Measurements from ENCODE around the gene MUC5B. TPM values are rescaled to one million over a fixed set of nuclear protein-coding genes. Genes with fewer than 3 reads are reported as not detected.
"Not testable (repeated sequence)": the region's sequence is repeated elsewhere in the genome, so short reads cannot be mapped to it uniquely, and the experiment has no call there.

The MUC5B gene
- total RNA-seq, 1 experiment from 2014 or later = 3.4 TPM

DNA sequence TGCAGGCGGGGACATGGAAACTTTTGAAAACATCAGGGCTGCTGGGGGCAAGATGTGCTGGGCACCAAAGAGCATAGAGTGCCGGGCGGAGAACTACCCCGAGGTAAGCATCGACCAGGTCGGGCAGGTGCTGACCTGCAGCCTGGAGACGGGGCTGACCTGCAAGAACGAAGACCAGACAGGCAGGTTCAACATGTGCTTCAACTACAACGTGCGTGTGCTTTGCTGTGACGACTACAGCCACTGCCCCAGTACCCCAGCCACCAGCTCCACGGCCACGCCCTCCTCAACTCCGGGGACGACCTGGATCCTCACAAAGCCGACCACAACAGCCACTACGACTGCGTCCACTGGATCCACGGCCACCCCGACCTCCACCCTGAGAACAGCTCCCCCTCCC, 19.4 kb downstream of the MUC5B start:
- CTCF ChIA-PET = interaction anchor here (0.7 kb wide), 1 partner anchor 11 kb away, joined by 3 read pairs; no protein-coding TSS in a partner anchor
- no peak for DNase-seq
- H3K9me3 Mint-ChIP-seq (ENCODE audit: low read depth, unreplicated experiment) = peaks cover 3% of the 10 kb centered on the region
- TF ChIP-seq, protein P1, sequence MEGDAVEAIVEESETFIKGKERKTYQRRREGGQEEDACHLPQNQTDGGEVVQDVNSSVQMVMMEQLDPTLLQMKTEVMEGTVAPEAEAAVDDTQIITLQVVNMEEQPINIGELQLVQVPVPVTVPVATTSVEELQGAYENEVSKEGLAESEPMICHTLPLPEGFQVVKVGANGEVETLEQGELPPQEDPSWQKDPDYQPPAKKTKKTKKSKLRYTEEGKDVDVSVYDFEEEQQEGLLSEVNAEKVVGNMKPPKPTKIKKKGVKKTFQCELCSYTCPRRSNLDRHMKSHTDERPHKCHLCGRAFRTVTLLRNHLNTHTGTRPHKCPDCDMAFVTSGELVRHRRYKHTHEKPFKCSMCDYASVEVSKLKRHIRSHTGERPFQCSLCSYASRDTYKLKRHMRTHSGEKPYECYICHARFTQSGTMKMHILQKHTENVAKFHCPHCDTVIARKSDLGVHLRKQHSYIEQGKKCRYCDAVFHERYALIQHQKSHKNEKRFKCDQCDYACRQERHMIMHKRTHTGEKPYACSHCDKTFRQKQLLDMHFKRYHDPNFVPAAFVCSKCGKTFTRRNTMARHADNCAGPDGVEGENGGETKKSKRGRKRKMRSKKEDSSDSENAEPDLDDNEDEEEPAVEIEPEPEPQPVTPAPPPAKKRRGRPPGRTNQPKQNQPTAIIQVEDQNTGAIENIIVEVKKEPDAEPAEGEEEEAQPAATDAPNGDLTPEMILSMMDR (IDR thresholded peaks at IDR 0.05; ENCODE audit: unreplicated experiment) = no peak
- intact Hi-C loops (cut with micrococcal nuclease; ENCODE audit: unreplicated experiment) = no loop called here
- peaks cover 3% of the 10 kb centered on the region for H3K4me1 Mint-ChIP-seq (ENCODE audit: low read depth, unreplicated experiment)
- peaks cover 13% of the 10 kb centered on the region for H3K36me3 Mint-ChIP-seq (ENCODE audit: insufficient read depth, unreplicated experiment)
- no peaks in the 10 kb centered on the region for H3K27me3 Mint-ChIP-seq (ENCODE audit: unreplicated experiment)
- H3K27ac Mint-ChIP-seq (ENCODE audit: unreplicated experiment) = no peak overlapping the region
- no TSS peak for BruUV-seq (replicated peaks)
- H3K4me3 Mint-ChIP-seq (ENCODE audit: low read depth, unreplicated experiment) = no peak overlapping the region

- DNase-seq; intact Hi-C loops (cut with micrococcal nuclease; ENCODE audit: unreplicated experiment); H3K27ac Mint-ChIP-seq (ENCODE audit: unreplicated experiment); BruUV-seq (replicated peaks); H3K4me3 Mint-ChIP-seq (ENCODE audit: low read depth, unreplicated experiment); H3K27me3 Mint-ChIP-seq (ENCODE audit: unreplicated experiment); H3K9me3 Mint-ChIP-seq (ENCODE audit: low read depth, unreplicated experiment); H3K4me1 Mint-ChIP-seq (ENCODE audit: low read depth, unreplicated experiment): not testable (repeated sequence)
- CTCF ChIA-PET = interaction anchor here (0.7 kb wide), 1 partner anchor 10 kb away, joined by 3 read pairs; no protein-coding TSS in a partner anchor
- H3K36me3 Mint-ChIP-seq (ENCODE audit: insufficient read depth, unreplicated experiment) = peaks cover 13% of the 10 kb centered on the region
Observed at GRCh38 chr11:1242751-1243150, 19.9 kb downstream of the MUC5B start.

DNA sequence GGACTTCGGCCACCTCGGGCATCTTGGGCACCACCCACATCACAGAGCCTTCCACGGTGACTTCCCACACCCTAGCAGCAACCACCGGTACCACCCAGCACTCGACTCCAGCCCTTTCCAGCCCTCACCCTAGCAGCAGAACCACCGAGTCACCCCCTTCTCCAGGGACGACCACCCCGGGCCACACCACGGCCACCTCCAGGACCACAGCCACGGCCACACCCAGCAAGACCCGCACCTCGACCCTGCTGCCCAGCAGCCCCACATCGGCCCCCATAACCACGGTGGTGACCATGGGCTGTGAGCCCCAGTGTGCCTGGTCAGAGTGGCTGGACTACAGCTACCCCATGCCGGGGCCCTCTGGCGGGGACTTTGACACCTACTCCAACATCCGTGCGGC, 20.7 kb downstream of the MUC5B start:
- peaks cover 13% of the 10 kb centered on the region for H3K36me3 Mint-ChIP-seq (ENCODE audit: insufficient read depth, unreplicated experiment)
- H3K27me3 Mint-ChIP-seq (ENCODE audit: unreplicated experiment); CTCF ChIA-PET; BruUV-seq (replicated peaks); H3K4me3 Mint-ChIP-seq (ENCODE audit: low read depth, unreplicated experiment); DNase-seq; intact Hi-C loops (cut with micrococcal nuclease; ENCODE audit: unreplicated experiment); H3K4me1 Mint-ChIP-seq (ENCODE audit: low read depth, unreplicated experiment); H3K27ac Mint-ChIP-seq (ENCODE audit: unreplicated experiment); H3K9me3 Mint-ChIP-seq (ENCODE audit: low read depth, unreplicated experiment): not testable (repeated sequence)

GRCh38 chr11:1244557-1244956, 21.7 kb downstream of the MUC5B start:
- H3K9me3 Mint-ChIP-seq (ENCODE audit: low read depth, unreplicated experiment); H3K27ac Mint-ChIP-seq (ENCODE audit: unreplicated experiment); H3K4me3 Mint-ChIP-seq (ENCODE audit: low read depth, unreplicated experiment); DNase-seq; BruUV-seq (replicated peaks); CTCF ChIA-PET; intact Hi-C loops (cut with micrococcal nuclease; ENCODE audit: unreplicated experiment); H3K4me1 Mint-ChIP-seq (ENCODE audit: low read depth, unreplicated experiment); H3K27me3 Mint-ChIP-seq (ENCODE audit: unreplicated experiment): not testable (repeated sequence)
- H3K36me3 Mint-ChIP-seq (ENCODE audit: insufficient read depth, unreplicated experiment) = peaks cover 14% of the 10 kb centered on the region

DNA sequence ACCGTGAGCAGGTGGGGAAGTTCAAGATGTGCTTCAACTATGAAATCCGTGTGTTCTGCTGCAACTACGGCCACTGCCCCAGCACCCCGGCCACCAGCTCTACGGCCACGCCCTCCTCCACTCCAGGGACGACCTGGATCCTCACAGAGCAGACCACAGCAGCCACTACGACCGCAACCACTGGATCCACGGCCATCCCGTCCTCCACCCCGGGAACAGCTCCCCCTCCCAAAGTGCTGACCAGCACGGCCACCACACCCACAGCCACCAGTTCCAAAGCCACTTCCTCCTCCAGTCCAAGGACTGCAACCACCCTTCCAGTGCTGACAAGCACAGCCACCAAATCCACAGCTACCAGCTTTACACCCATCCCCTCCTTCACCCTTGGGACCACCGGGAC, 22.9 kb downstream of the MUC5B start:
- CTCF ChIA-PET; H3K9me3 Mint-ChIP-seq (ENCODE audit: low read depth, unreplicated experiment); BruUV-seq (replicated peaks); H3K27me3 Mint-ChIP-seq (ENCODE audit: unreplicated experiment); H3K27ac Mint-ChIP-seq (ENCODE audit: unreplicated experiment); DNase-seq; H3K4me1 Mint-ChIP-seq (ENCODE audit: low read depth, unreplicated experiment); H3K4me3 Mint-ChIP-seq (ENCODE audit: low read depth, unreplicated experiment); intact Hi-C loops (cut with micrococcal nuclease; ENCODE audit: unreplicated experiment): not testable (repeated sequence)
- peaks cover 20% of the 10 kb centered on the region for H3K36me3 Mint-ChIP-seq (ENCODE audit: insufficient read depth, unreplicated experiment)

- CTCF ChIA-PET; H3K27me3 Mint-ChIP-seq (ENCODE audit: unreplicated experiment); intact Hi-C loops (cut with micrococcal nuclease; ENCODE audit: unreplicated experiment); H3K4me3 Mint-ChIP-seq (ENCODE audit: low read depth, unreplicated experiment); H3K9me3 Mint-ChIP-seq (ENCODE audit: low read depth, unreplicated experiment); H3K27ac Mint-ChIP-seq (ENCODE audit: unreplicated experiment); DNase-seq; H3K4me1 Mint-ChIP-seq (ENCODE audit: low read depth, unreplicated experiment); BruUV-seq (replicated peaks): not testable (repeated sequence)
- peaks cover 26% of the 10 kb centered on the region for H3K36me3 Mint-ChIP-seq (ENCODE audit: insufficient read depth, unreplicated experiment)
Observed at GRCh38 chr11:1246301-1246700, 23.4 kb downstream of the MUC5B start.

DNA sequence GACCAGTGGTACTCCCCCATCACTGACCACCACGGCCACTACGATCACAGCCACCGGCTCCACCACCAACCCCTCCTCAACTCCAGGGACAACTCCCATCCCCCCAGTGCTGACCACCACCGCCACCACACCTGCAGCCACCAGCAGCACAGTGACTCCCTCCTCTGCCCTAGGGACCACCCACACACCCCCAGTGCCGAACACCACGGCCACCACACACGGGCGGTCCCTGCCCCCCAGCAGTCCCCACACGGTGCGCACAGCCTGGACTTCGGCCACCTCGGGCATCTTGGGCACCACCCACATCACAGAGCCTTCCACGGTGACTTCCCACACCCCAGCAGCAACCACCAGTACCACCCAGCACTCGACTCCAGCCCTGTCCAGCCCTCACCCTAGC, 24.2 kb downstream of the MUC5B start:
- H3K4me3 Mint-ChIP-seq (ENCODE audit: low read depth, unreplicated experiment); CTCF ChIA-PET; H3K9me3 Mint-ChIP-seq (ENCODE audit: low read depth, unreplicated experiment); H3K27me3 Mint-ChIP-seq (ENCODE audit: unreplicated experiment); DNase-seq; BruUV-seq (replicated peaks); H3K4me1 Mint-ChIP-seq (ENCODE audit: low read depth, unreplicated experiment); intact Hi-C loops (cut with micrococcal nuclease; ENCODE audit: unreplicated experiment); H3K27ac Mint-ChIP-seq (ENCODE audit: unreplicated experiment): not testable (repeated sequence)
- peaks cover 28% of the 10 kb centered on the region for H3K36me3 Mint-ChIP-seq (ENCODE audit: insufficient read depth, unreplicated experiment)

DNA sequence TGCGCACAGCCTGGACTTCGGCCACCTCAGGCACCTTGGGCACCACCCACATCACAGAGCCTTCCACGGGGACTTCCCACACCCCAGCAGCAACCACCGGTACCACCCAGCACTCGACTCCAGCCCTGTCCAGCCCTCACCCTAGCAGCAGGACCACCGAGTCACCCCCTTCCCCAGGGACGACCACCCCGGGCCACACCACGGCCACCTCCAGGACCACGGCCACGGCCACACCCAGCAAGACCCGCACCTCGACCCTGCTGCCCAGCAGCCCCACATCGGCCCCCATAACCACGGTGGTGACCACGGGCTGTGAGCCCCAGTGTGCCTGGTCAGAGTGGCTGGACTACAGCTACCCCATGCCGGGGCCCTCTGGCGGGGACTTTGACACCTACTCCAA, 26.1 kb downstream of the MUC5B start:
- DNase-seq; H3K27ac Mint-ChIP-seq (ENCODE audit: unreplicated experiment); H3K27me3 Mint-ChIP-seq (ENCODE audit: unreplicated experiment); H3K4me3 Mint-ChIP-seq (ENCODE audit: low read depth, unreplicated experiment); BruUV-seq (replicated peaks); H3K4me1 Mint-ChIP-seq (ENCODE audit: low read depth, unreplicated experiment); H3K9me3 Mint-ChIP-seq (ENCODE audit: low read depth, unreplicated experiment); intact Hi-C loops (cut with micrococcal nuclease; ENCODE audit: unreplicated experiment); CTCF ChIA-PET: not testable (repeated sequence)
- peaks cover 23% of the 10 kb centered on the region for H3K36me3 Mint-ChIP-seq (ENCODE audit: insufficient read depth, unreplicated experiment)

DNA sequence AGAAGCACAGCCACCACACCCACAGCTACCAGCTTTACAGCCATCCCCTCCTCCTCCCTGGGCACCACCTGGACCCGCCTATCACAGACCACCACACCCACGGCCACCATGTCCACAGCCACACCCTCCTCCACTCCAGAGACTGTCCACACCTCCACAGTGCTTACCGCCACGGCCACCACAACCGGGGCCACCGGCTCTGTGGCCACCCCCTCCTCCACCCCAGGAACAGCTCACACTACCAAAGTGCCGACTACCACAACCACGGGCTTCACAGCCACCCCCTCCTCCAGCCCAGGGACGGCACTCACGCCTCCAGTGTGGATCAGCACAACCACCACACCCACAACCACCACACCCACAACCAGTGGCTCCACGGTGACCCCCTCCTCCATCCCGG, 27.5 kb downstream of the MUC5B start:
- intact Hi-C loops (cut with micrococcal nuclease; ENCODE audit: unreplicated experiment); BruUV-seq (replicated peaks); H3K27me3 Mint-ChIP-seq (ENCODE audit: unreplicated experiment); DNase-seq; CTCF ChIA-PET; H3K9me3 Mint-ChIP-seq (ENCODE audit: low read depth, unreplicated experiment); H3K4me3 Mint-ChIP-seq (ENCODE audit: low read depth, unreplicated experiment); H3K4me1 Mint-ChIP-seq (ENCODE audit: low read depth, unreplicated experiment): not testable (repeated sequence)
- Mint-ChIP-seq H3K27ac (ENCODE audit: unreplicated experiment) (peak overlapping the region; percentile 33), H3K36me3 (ENCODE audit: insufficient read depth, unreplicated experiment) (peaks cover 19% of the 10 kb centered on the region)
